PC-3 (cell line): Measurements from ENCODE around the gene TMEM126A. TPM values are rescaled to one million over a fixed set of nuclear protein-coding genes. Genes with fewer than 3 reads are reported as not detected.

Experiments
- total RNA-seq: library from RNA; depleted of rRNA; stranded (reverse); fragments of >200 nt; gene quantifications from 2 replicates; pipeline ENCODE4 v1.2.3, GENCODE V29; 2014; rRNA removed

The TMEM126A gene
- total RNA-seq, 1 experiment from 2014 or later = 37.8 TPM

Other genes starting within 250 kb of the TMEM126A start
- 0.58 and 4.3 TPM in 2 replicates for gene DLG2, start 20.6 kb upstream of the TMEM126A start, total RNA-seq
- gene TMEM126B, start 19.4 kb upstream of the TMEM126A start, total RNA-seq = 62.1 and 79.5 TPM in 2 replicates
- 75.0 and 114 TPM in 2 replicates for gene CREBZF, start 17.2 kb downstream of the TMEM126A start, total RNA-seq
- 0.55 TPM in 1 of 2 replicates, not detected in the other for gene CCDC89, start 38.2 kb downstream of the TMEM126A start, total RNA-seq
- gene SYTL2, start 163.2 kb downstream of the TMEM126A start, total RNA-seq = 51.7 and 57.1 TPM in 2 replicates
- gene CCDC83, start 207.4 kb downstream of the TMEM126A start, total RNA-seq = 0.22 TPM in 1 of 2 replicates, not detected in the other